Pancreas (tissue), 10 donors: Measurements from ENCODE around the gene DSC1. TPM values are rescaled to one million over a fixed set of nuclear protein-coding genes. Genes with fewer than 3 reads are reported as not detected.

Experiments used
- ATAC-seq, 4 donors: fragments of 200-7000 bp; cut with Tn5 transposase; one replicate each; pipeline versions ENCODE4 v1.8.0 to v1.9.1; 2020; ENCODE audit warnings: mild to moderate bottlenecking in 4 of 4, moderate library complexity in 4 of 4
- DNase-seq, 6 donors: peaks; one replicate each; pipeline ENCODE4 v3.0.0-alpha.2; 2020
- FAIRE-seq: peaks from 2 replicates; lab custom pipeline; 2012; peaks lifted over from hg19 to GRCh38; lab: Jason Lieb, UNC
- H3K27ac ChIP-seq, 4 donors: fragments of 200-600 bp; sonication (generic); 1 replicate in 3 of 4; 2 replicates in 1 of 4; pipeline versions ENCODE4 v1.5.0 to v1.8.0; 2020
- H3K27me3 ChIP-seq, 4 donors: fragments of 200-600 bp; one replicate each; pipeline ENCODE4 v1.8.0; 2021
- H3K36me3 ChIP-seq, 3 donors: fragments of 200-600 bp; sonication (generic) in 1 of 3; one replicate each; pipeline versions ENCODE4 v1.5.0 to v1.8.0; 2020 to 2021
- H3K4me1 ChIP-seq, 3 donors: fragments of 200-600 bp; one replicate each; pipeline ENCODE4 v1.8.0; 2021
- H3K4me3 ChIP-seq, 4 donors: fragments of 200-600 bp; sonication (generic) in 2 of 4; one replicate each; pipeline versions ENCODE4 v1.5.0 to v1.8.0; 2020 to 2021
- H3K9me3 ChIP-seq, 4 donors: fragments of 200-600 bp; one replicate each; pipeline ENCODE4 v1.8.0; 2021
- CTCF ChIP-seq, 4 donors: fragments of 200-600 bp; sonication (generic) in 3 of 4; IDR thresholded peaks; one replicate each; pipeline versions ENCODE4 v1.5.0 to v1.8.0; 2021; ENCODE audit warnings: antibody characterized with exemption in 4 of 4
- WGBS, 2 donors: extraction: QIAGEN DNeasy Blood & Tissue Kit; methylation state at CpG; one replicate each; pipeline ENCODE4 v1.1.7; 2013; 5-methylcytosine and 5-hydroxymethylcytosine counted together
- intact Hi-C, 3 donors: fragments of 100-400 bp; cut with DNase I; formaldehyde crosslinking; loops; one replicate each; pipeline versions ENCODE4 v1.11.1 to v1.14.2; 2022
- polyA plus RNA-seq, 2 donors: library from polyadenylated mRNA; stranded (reverse); fragments of 200-250 nt; gene quantifications; one replicate each; pipeline ENCODE4 v1.2.3, GENCODE V29; 2013
- total RNA-seq, 6 donors: library from RNA; stranded (reverse); fragmentation: NEBNext Ultra II Directional in 4 of 6; extraction: Animal tissue kit (Norgen Biotek cat#: 25700) in 4 of 6; gene quantifications; one replicate each; pipeline versions ENCODE4 v1.2.1 to v1.2.4, GENCODE V29; 2021 to 2023
- donor health status: healthy with polysubstance abuse.
- donor health status: DM: no; HTN: no; CAD: no; lungs with moderate emphysema.
- donor health status: DM: no; HTN: no; CAD: no.
- donor health status: control.
- donor health status: control.
- donor health status: Bipolar disorder and iron deficiency.
- donor health status: DM: yes; HTN: yes; CAD: no.
- donor health status: DM: no; HTN: no; CAD: no.
- donor health status: DM: no; HTN: no; CAD: no.
- donor health status: DM: yes; HTN: yes; CAD: no.

DSC1 gene
- total and polyA plus RNA-seq, 8 donors: not detected

- Histone ChIP-seq H3K27ac (peak overlapping the region in 3 of 4 donors; percentile 4 to 55 (median 41)), H3K27me3 (no peaks in the 10 kb centered on the region), H3K4me3 (peak overlapping the region in 1 of 4 donors; percentile 11), H3K36me3 (no peaks in the 10 kb centered on the region), H3K4me1 (peaks cover 3 to 11% (median 4%) of the 10 kb centered on the region in 3 donors), H3K9me3 (no peaks in the 10 kb centered on the region)
- ATAC-seq (peak in 1 of 4 donors; percentile 21), FAIRE-seq (peak; percentile 81), DNase-seq (no peak)
- intact Hi-C loops: no loop called here
- 79 to 87% methylated on average over 5 of the region's 5 CpGs for WGBS, 2 donors
- TF ChIP-seq CTCF (IDR thresholded peaks at IDR 0.05): no peak
These were observed 43.4 kb upstream of the DSC1 start for GRCh38 chr18:31206071-31206470.

GRCh38 chr18:31205273-31205672, 42.6 kb upstream of the DSC1 start:
- intact Hi-C loops: no loop called here
- DNase-seq (no peak), ATAC-seq (no peak), FAIRE-seq (no peak)
- Histone ChIP-seq H3K4me3 (no peak overlapping the region), H3K27me3 (no peaks in the 10 kb centered on the region), H3K4me1 (peaks cover 3 to 11% (median 4%) of the 10 kb centered on the region in 3 donors), H3K27ac (no peak overlapping the region), H3K36me3 (no peaks in the 10 kb centered on the region), H3K9me3 (no peaks in the 10 kb centered on the region)
- TF ChIP-seq CTCF (IDR thresholded peaks at IDR 0.05): no peak
- WGBS, 2 donors: 19 to 22% methylated on average over 2 of the region's 2 CpGs

- no peaks in the 10 kb centered on the region for H3K9me3 ChIP-seq
- no peaks in the 10 kb centered on the region for H3K36me3 ChIP-seq
- no peak overlapping the region for H3K4me3 ChIP-seq
- H3K4me1 ChIP-seq: peaks cover 4 to 11% (median 4%) of the 10 kb centered on the region in 3 donors
- intact Hi-C loops: no loop called here
- DNase-seq (no peak), ATAC-seq (no peak), FAIRE-seq (no peak)
- 61 to 66% methylated on average over 4 of the region's 4 CpGs for WGBS, 2 donors
- no peak for TF ChIP-seq CTCF (IDR thresholded peaks at IDR 0.05)
- no peaks in the 10 kb centered on the region for H3K27me3 ChIP-seq
- H3K27ac ChIP-seq: no peak overlapping the region
These were observed 42.2 kb upstream of the DSC1 start for GRCh38 chr18:31204833-31205232.

- Histone ChIP-seq H3K4me1 (peaks cover 4 to 11% (median 5%) of the 10 kb centered on the region in 3 donors), H3K36me3 (no peaks in the 10 kb centered on the region), H3K27me3 (no peaks in the 10 kb centered on the region), H3K9me3 (no peaks in the 10 kb centered on the region), H3K27ac (no peak overlapping the region), H3K4me3 (no peak overlapping the region)
- FAIRE-seq (no peak), ATAC-seq (no peak), DNase-seq (no peak)
- WGBS, 2 donors: 71 to 77% methylated on average over 2 of the region's 2 CpGs
- TF ChIP-seq CTCF (IDR thresholded peaks at IDR 0.05): no peak
- intact Hi-C loops: no loop called here
These were observed 41.5 kb upstream of the DSC1 start for GRCh38 chr18:31204166-31204565.

- Histone ChIP-seq H3K4me3 (no peak overlapping the region), H3K27me3 (no peaks in the 10 kb centered on the region), H3K27ac (no peak overlapping the region), H3K9me3 (no peaks in the 10 kb centered on the region), H3K36me3 (no peaks in the 10 kb centered on the region), H3K4me1 (peaks cover 4 to 11% (median 5%) of the 10 kb centered on the region in 3 donors)
- TF ChIP-seq CTCF (IDR thresholded peaks at IDR 0.05): no peak
- ATAC-seq (no peak), DNase-seq (no peak), FAIRE-seq (no peak)
- intact Hi-C loops: no loop called here
- 30 to 31% methylated on average over 5 of the region's 5 CpGs for WGBS, 2 donors
These were observed 41.1 kb upstream of the DSC1 start for GRCh38 chr18:31203794-31204148.
